GM12875 (cell line): ENCODE measurements around the gene CFAP73.

Source experiments
- H3K4me3 ChIP-seq: one replicate; pipeline ENCODE4 v1.5.1; 2011; ENCODE audit warnings: low read depth, low read length, control low read depth
- TF ChIP-seq, protein P1 (sequence below): IDR thresholded peaks from 2 replicates; pipeline ENCODE4 v1.5.1; 2011; ENCODE audit warnings: low read depth, mild to moderate bottlenecking, control low read depth, inconsistent platforms, low read length, moderate library complexity, borderline replicate concordance; ENCODE audit not compliant: insufficient read depth

The CFAP73 gene

DNA sequence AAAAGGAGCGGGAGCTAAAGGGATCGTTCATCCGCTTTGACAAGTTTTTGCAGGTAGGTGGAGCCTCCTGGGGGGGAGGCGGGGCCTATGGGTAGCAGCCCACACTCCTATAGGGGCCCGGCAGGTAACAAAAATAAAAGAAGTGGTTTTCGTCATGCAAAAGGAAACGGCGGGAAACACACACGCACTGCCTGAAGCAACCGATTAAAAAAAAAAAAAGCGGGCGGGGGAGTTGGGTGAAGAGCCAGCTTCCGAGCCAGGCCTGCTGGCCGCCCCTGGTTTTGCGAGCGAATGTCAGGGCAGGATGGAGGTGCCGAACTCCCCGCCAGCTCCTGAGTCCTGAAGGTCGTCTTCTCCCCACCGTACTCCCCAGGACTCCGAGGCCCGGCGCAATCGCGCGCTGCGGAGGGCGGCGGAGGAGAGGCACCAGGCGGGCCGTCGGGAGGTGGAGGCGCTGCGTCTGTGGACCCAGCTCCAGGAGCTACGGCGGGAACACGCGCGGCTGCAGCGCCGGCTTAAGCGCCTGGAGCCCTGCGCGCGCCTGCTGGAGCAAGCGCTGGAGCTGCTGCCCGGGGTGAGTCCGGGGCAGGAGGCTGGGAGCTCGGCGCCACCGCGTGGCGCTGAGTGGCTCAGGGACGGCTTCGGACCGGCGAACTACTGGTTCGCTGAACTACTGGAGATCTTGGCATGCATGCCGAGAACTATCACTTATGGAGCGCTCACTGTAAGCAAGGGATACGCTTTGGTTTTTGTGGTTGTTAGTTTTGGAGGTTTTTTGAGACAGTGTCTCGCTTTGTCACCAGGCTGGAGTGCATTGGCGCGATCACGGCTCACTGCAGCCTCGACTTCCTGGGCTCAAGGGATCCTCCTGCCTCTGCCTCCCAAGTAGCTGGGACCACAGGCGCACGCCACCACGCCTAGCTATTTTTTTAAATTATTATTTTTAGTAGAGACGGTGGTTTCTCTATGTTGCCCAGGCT is 3.6 kb downstream of the CFAP73 start:
- peak overlapping the region; percentile 42 for H3K4me3 ChIP-seq
- TF ChIP-seq, protein P1, sequence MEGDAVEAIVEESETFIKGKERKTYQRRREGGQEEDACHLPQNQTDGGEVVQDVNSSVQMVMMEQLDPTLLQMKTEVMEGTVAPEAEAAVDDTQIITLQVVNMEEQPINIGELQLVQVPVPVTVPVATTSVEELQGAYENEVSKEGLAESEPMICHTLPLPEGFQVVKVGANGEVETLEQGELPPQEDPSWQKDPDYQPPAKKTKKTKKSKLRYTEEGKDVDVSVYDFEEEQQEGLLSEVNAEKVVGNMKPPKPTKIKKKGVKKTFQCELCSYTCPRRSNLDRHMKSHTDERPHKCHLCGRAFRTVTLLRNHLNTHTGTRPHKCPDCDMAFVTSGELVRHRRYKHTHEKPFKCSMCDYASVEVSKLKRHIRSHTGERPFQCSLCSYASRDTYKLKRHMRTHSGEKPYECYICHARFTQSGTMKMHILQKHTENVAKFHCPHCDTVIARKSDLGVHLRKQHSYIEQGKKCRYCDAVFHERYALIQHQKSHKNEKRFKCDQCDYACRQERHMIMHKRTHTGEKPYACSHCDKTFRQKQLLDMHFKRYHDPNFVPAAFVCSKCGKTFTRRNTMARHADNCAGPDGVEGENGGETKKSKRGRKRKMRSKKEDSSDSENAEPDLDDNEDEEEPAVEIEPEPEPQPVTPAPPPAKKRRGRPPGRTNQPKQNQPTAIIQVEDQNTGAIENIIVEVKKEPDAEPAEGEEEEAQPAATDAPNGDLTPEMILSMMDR = peak; percentile 61

DNA sequence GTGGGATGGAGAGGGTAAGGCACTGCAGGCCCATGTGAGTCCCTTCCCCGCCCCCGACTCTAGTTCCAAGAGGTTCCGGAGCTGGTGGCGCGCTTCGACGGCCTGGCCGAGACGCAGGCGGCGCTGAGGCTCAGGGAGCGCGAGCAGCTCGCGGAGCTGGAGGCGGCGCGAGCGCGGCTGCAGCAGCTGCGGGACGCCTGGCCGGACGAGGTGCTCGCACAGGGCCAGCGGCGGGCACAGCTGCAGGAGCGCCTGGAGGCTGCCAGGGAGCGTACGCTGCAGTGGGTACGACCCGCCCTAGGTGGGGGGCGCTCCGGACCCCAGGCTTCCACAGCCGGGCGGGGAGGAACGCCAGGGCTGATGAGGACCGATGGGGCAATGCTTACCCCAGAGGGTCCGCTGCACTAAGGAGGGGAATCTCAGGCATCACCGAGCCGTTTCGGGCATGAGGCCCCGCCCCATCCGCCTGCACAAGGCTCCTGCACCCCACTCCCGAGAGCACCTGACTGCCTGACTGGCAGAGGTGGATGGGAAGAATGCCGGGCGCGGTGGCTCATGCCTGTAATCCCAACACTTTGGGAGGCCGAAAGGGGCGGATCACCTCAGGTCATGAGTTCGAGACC is 4.9 kb downstream of the CFAP73 start:
- TF ChIP-seq, protein P1 = no peak
- no peak overlapping the region for H3K4me3 ChIP-seq

DNA sequence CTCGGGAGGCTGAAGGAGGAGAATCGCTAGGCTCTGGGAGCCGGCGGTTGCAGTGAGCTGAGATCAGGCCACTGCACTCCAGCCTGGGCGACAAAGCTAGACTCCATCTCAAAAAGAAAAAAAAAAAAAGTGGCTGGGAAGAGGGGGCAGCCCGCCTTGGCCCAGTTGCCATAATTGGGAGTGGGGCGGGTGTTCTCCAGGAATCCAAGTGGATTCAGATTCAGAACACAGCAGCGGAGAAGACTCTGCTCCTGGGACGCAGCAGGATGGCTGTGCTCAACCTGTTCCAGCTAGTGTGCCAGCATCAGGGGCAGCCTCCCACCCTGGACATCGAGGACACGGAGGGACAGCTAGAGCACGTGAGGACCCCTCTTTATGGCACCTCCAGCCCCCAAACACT is 5.5 kb downstream of the CFAP73 start:
- TF ChIP-seq, protein P1 = no peak
- H3K4me3 ChIP-seq = no peak overlapping the region

DNA sequence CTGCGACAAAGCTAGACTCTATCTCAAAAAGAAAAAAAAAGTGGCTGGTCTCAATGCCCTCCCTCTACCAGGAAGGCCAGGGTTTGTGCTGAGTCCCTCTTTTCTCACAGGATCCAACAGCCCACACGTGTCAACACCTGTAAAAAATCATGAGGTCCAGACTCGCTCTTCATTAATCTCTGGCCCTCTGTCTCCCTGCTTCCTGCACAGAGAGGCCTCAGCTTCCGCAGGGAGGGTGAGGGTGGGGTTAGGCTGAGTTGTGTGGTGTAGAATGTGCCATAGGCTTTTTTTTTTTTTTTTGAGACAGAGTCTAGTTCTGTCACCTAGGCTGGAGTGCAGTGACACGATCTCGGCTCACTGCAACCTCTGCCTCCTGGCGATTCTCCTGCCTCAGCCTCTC is 6.1 kb downstream of the CFAP73 start:
- TF ChIP-seq, protein P1 = no peak
- H3K4me3 ChIP-seq = no peak overlapping the region

DNA sequence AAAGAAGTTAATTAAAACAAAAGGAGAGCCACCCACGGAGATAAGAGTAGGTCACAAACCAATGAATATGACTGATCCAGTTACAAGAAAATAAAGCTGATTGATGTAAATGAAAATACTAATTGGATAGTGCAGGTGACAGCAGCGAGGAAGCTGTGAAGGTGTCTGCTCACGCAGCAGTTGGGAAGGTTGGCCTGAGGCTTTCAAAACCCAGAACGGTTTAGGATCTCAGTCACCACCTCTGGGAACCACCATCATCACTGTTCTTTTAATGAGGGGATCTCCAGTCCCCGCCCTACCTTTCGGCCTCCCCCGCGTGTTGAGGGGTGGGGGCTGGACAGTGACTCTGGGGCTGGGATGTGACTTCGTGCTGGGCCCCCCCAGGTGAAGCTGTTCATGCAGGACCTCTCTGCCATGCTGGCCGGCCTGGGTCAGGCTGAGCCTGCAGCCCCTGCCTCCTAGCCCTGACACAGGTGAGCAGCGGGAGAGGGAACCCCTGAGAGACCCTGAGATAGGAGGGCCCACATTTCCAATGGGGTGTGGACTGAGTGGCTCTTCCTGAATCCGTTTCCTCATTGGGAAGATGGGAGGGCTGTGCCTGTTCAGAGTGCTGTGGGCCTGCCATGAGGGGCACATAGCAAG is 7.8 kb downstream of the CFAP73 start:
- TF ChIP-seq, protein P1 = no peak
- no peak overlapping the region for H3K4me3 ChIP-seq

DNA sequence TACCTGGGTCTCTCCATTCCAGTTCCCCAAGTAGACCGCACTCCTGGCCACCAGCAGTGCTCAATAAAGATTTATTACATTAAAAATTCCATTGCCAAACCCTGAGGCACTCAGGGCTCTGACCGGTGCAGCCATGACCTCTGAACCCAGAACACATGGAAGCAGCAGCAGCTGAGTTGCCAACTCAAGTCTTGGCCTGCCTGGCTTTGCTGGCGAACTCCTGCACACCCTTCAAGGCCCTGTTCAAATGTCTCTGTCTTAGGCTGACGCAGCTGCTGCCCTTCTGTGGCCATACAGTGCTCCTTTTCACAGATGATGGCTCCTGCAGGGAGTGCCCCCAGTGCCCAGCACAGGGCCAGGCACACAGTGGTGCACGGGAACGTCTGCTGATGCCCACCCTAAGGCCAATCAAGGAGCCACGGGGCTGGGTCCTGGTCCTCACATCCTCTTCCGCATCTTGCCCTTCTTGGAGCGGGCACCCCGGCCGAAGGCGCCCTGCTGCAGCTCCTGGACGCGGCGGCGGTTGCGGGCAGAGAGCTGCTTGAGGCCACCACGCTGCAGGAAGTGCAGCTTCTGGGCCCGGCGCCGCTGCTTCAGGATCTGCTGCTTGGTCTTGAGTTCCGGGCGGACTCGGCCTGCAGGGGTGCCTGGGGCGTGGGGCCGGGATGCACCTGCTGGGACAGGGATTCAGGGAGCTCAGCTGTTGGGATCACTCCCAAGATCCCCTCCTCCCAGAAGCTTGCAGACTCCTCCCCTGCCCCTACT is 9.1 kb downstream of the CFAP73 start:
- H3K4me3 ChIP-seq = no peak overlapping the region
- TF ChIP-seq, protein P1 = no peak
